CD14-positive monocyte (primary cell): ENCODE results near the gene GPR45. TPM values are rescaled to one million over a fixed set of nuclear protein-coding genes. Genes with fewer than 3 reads are reported as not detected.
A peak's percentile ranks its signal among the peaks of the same experiment; 100 is the strongest.

Experiments
- DNase-seq, 3 donors: peaks; one replicate each; pipeline ENCODE4 v3.0.0-alpha.2; 2011 to 2022
- H2AFZ ChIP-seq: 2 replicates; pipeline ENCODE4 v1.6.0; 2012; ENCODE audit warnings: mild to moderate bottlenecking, low read depth, low read length, inconsistent platforms; ENCODE audit not compliant: insufficient read depth, poor library complexity, severe bottlenecking
- H3K27ac ChIP-seq, 2 donors: 1 replicate in 1 of 2; 2 replicates in 1 of 2; pipeline ENCODE4 v1.5.1; 2012 to 2013; ENCODE audit warnings: low read length in 2 of 2, control low read depth in 1 of 2, inconsistent platforms in 1 of 2, low read depth in 1 of 2, mild to moderate bottlenecking in 1 of 2
- H3K27me3 ChIP-seq, 2 donors: one replicate each; pipeline versions ENCODE4 v1.6.0 to v1.6.1; 2011 to 2013; ENCODE audit warnings: low read length in 2 of 2; ENCODE audit not compliant: control insufficient read depth in 2 of 2, insufficient read depth in 2 of 2
- H3K36me3 ChIP-seq, 2 donors: replicated peaks in 1 of 2; 1 replicate in 1 of 2; 2 replicates in 1 of 2; pipeline versions ENCODE4 v1.5.1 to v1.6.1; 2012 to 2013; ENCODE audit warnings: low read length in 2 of 2, control low read depth in 1 of 2, inconsistent platforms in 1 of 2, mild to moderate bottlenecking in 1 of 2; ENCODE audit not compliant: insufficient read depth in 2 of 2, control insufficient read depth in 1 of 2
- H3K4me1 ChIP-seq, 2 donors: 1 replicate in 1 of 2; 2 replicates in 1 of 2; pipeline versions ENCODE4 v1.5.1 to v1.6.1; 2012 to 2013; ENCODE audit warnings: low read length in 2 of 2, control low read depth in 1 of 2, inconsistent platforms in 1 of 2, mild to moderate bottlenecking in 1 of 2, moderate library complexity in 1 of 2; ENCODE audit not compliant: insufficient read depth in 2 of 2, control insufficient read depth in 1 of 2
- H3K4me2 ChIP-seq: replicated peaks from 2 replicates; pipeline ENCODE3; 2012; ENCODE audit warnings: low read length, moderate library complexity, mild to moderate bottlenecking; ENCODE audit not compliant: poor library complexity, severe bottlenecking; ENCODE audit errors: extremely low read depth
- H3K4me3 ChIP-seq, 3 experiments: fragments of 200-600 bp in 1 of 3; sonication (generic) in 1 of 3; replicated peaks in 1 of 3; 1 replicate in 2 of 3; 2 replicates in 1 of 3; pipeline ENCODE4 v1.5.1; 2011 to 2013; ENCODE audit warnings: low read length in 3 of 3, mild to moderate bottlenecking in 3 of 3, control low read depth in 2 of 3, low read depth in 2 of 3, inconsistent platforms in 1 of 3, moderate library complexity in 1 of 3
- H3K79me2 ChIP-seq: 2 replicates; pipeline ENCODE4 v1.6.0; 2012; ENCODE audit warnings: mild to moderate bottlenecking, control low read depth, inconsistent platforms, low read length, moderate library complexity; ENCODE audit not compliant: insufficient read depth
- H3K9ac ChIP-seq: 2 replicates; pipeline ENCODE4 v1.6.0; 2017; ENCODE audit warnings: low read length, mild to moderate bottlenecking; ENCODE audit not compliant: insufficient read depth, poor library complexity, severe bottlenecking
- H3K9me3 ChIP-seq, 2 donors: replicated peaks in 1 of 2; 1 replicate in 1 of 2; 2 replicates in 1 of 2; pipeline versions ENCODE4 v1.5.1 to v1.6.1; 2012 to 2013; ENCODE audit warnings: low read length in 2 of 2, control low read depth in 1 of 2; ENCODE audit not compliant: control insufficient read depth in 1 of 2, insufficient read depth in 1 of 2
- H4K20me1 ChIP-seq: 2 replicates; pipeline ENCODE4 v1.6.0; 2012; ENCODE audit warnings: mild to moderate bottlenecking, low read length, control low read depth, moderate library complexity; ENCODE audit not compliant: insufficient read depth
- H3K27ac Mint-ChIP-seq, 7 donors: one replicate each; pipeline ENCODE4 v1.8.0; 2020; ENCODE audit warnings: mild to moderate bottlenecking in 7 of 7, mixed read lengths in 7 of 7, moderate library complexity in 6 of 7, inconsistent platforms in 2 of 7
- H3K27me3 Mint-ChIP-seq, 3 donors: one replicate each; pipeline ENCODE4 v1.8.0; 2021 to 2022; ENCODE audit warnings: low read depth in 3 of 3, mild to moderate bottlenecking in 3 of 3, mixed read lengths in 3 of 3, moderate library complexity in 3 of 3, inconsistent platforms in 1 of 3
- H3K36me3 Mint-ChIP-seq, 2 donors: one replicate each; pipeline ENCODE4 v1.8.0; 2020; ENCODE audit warnings: mixed read lengths in 2 of 2, inconsistent platforms in 1 of 2, mild to moderate bottlenecking in 1 of 2
- H3K4me1 Mint-ChIP-seq: one replicate; pipeline ENCODE4 v1.8.0; 2020; ENCODE audit warnings: mild to moderate bottlenecking, mixed read lengths
- H3K4me3 Mint-ChIP-seq, 2 donors: one replicate each; pipeline ENCODE4 v1.8.0; 2020; ENCODE audit warnings: mild to moderate bottlenecking in 2 of 2, mixed read lengths in 2 of 2, moderate library complexity in 1 of 2
- H3K9me3 Mint-ChIP-seq, 7 donors: one replicate each; pipeline ENCODE4 v1.8.0; 2020 to 2022; ENCODE audit warnings: mixed read lengths in 7 of 7, mild to moderate bottlenecking in 6 of 7, moderate library complexity in 6 of 7, inconsistent platforms in 2 of 7
- CTCF ChIP-seq: fragments of 200-600 bp; IDR thresholded peaks from one replicate; pipeline ENCODE4 v1.8.0; 2022; ENCODE audit warnings: antibody characterized with exemption, mild to moderate bottlenecking
- WGBS: methylation state at CpG from one replicate; pipeline ENCODE4 v1.1.5; 2013; ENCODE audit warnings: missing lambda C conversion rate; ENCODE audit not compliant: insufficient coverage; 5-methylcytosine and 5-hydroxymethylcytosine counted together
- intact Hi-C, 2 donors: fragments of 100-400 bp; cut with micrococcal nuclease; formaldehyde crosslinking; loops; one replicate each; pipeline versions ENCODE4 v1.15.0 to v1.15.1; 2023
- polyA plus RNA-seq, 3 donors: library from polyadenylated mRNA; depleted of rRNA in 1 of 3; unstranded in 2 of 3; stranded (reverse) in 1 of 3; fragments of 300-500 nt in 2 of 3; fragments of >200 nt in 1 of 3; fragmentation: Illumina TruSeq in 2 of 3; gene quantifications; 1 replicate in 2 of 3; 2 replicates in 1 of 3; pipeline ENCODE4 v1.2.3, GENCODE V29; 2012 to 2021

GPR45 gene
- polyA plus RNA-seq, 3 donors, result not detected

- H3K79me2 ChIP-seq, result no peaks in the 10 kb centered on the region
- no peaks in the 10 kb centered on the region for H3K27me3 ChIP-seq
- Mint-ChIP-seq H3K27me3 (peaks cover 0 to 5% (median 0%) of the 10 kb centered on the region in 3 donors), H3K4me1 (no peaks in the 10 kb centered on the region), H3K9me3 (no peaks in the 10 kb centered on the region), H3K27ac (peak overlapping the region in 1 of 7 donors; percentile 45), H3K4me3 (no peak overlapping the region), H3K36me3 (peaks cover 94 to 96% of the 10 kb centered on the region in 2 donors)
- H2AFZ ChIP-seq, result no peak overlapping the region
- intact Hi-C loops, result no loop called here
- no peaks in the 10 kb centered on the region for H3K4me1 ChIP-seq
- no peaks in the 10 kb centered on the region for H4K20me1 ChIP-seq
- WGBS, result 86% methylated on average over 2 of the region's 5 CpGs
- no peak overlapping the region for H3K9ac ChIP-seq
- peak overlapping the region in 1 of 2 donors; percentile 9 for H3K27ac ChIP-seq
- no peaks in the 10 kb centered on the region for H3K9me3 ChIP-seq
- no peak overlapping the region for H3K4me3 ChIP-seq
- TF ChIP-seq CTCF, result no peak
- no peak for DNase-seq
- H3K36me3 ChIP-seq, result peaks cover 86 to 100% of the 10 kb centered on the region in 2 donors
- H3K4me2 ChIP-seq, result no peak overlapping the region
Observed at GRCh38 chr2:105278654-105279053, 37.1 kb downstream of the GPR45 start.

- Mint-ChIP-seq H3K36me3 (peaks cover 93 to 95% of the 10 kb centered on the region in 2 donors), H3K27me3 (peaks cover 0 to 5% (median 0%) of the 10 kb centered on the region in 3 donors), H3K4me1 (no peaks in the 10 kb centered on the region), H3K27ac (no peak overlapping the region), H3K4me3 (no peak overlapping the region), H3K9me3 (no peaks in the 10 kb centered on the region)
- H3K27ac ChIP-seq, result peak overlapping the region in 1 of 2 donors; percentile 9
- no peak overlapping the region for H3K9ac ChIP-seq
- H3K36me3 ChIP-seq, result peaks cover 86 to 100% of the 10 kb centered on the region in 2 donors
- no peaks in the 10 kb centered on the region for H4K20me1 ChIP-seq
- no peaks in the 10 kb centered on the region for H3K27me3 ChIP-seq
- DNase-seq, result no peak
- WGBS, result 100% methylated on average over 1 of the region's 1 CpG
- TF ChIP-seq CTCF, result no peak
- H3K79me2 ChIP-seq, result no peaks in the 10 kb centered on the region
- H3K9me3 ChIP-seq, result no peaks in the 10 kb centered on the region
- H2AFZ ChIP-seq, result no peak overlapping the region
- no peaks in the 10 kb centered on the region for H3K4me1 ChIP-seq
- intact Hi-C loops, result no loop called here
- no peak overlapping the region for H3K4me2 ChIP-seq
- no peak overlapping the region for H3K4me3 ChIP-seq
Observed at GRCh38 chr2:105279126-105279525, 37.6 kb downstream of the GPR45 start.
